GM12878 (cell line): ENCODE measurements around the gene FGGY. TPM values are rescaled to one million over a fixed set of nuclear protein-coding genes. Genes with fewer than 3 reads are reported as not detected.

ENCODE experiments used
- ATAC-seq: fragments of 200-7000 bp; cut with Tn5 transposase; 3 replicates; pipeline ENCODE4 v1.9.1; 2020; ENCODE audit warnings: mild to moderate bottlenecking, moderate library complexity
- BruUV-seq: library from RNA; stranded (reverse); fragments of 400-500 nt; replicated peaks from 2 replicates; lab custom pipeline; 2021; lab: Mats Ljungman, UMichigan
- CTCF ChIA-PET: fragments of 300-600 bp; sonication (Branson Sonifier 250); formaldehyde crosslinking; extraction: SDS; loops from one replicate; lab custom pipeline; 2021; ENCODE audit warnings: inconsistent platforms; lab: Yijun Ruan, JAX
- POLR2A ChIA-PET: fragments of 350-600 bp; formaldehyde crosslinking; extraction: SDS; loops from one replicate; lab custom pipeline; 2021; ENCODE audit warnings: inconsistent platforms; lab: Charles Lee
- RAD21 ChIA-PET: fragments of 300-600 bp; sonication (Branson Sonifier 250); formaldehyde crosslinking; loops from one replicate; lab custom pipeline; 2023; ENCODE audit warnings: antibody characterized with exemption; ENCODE audit not compliant: unreplicated experiment; lab: Charles Lee
- SMC1A ChIA-PET: fragments of 300-600 bp; sonication (Branson Sonifier 250); formaldehyde crosslinking; loops from one replicate; lab custom pipeline; 2023; ENCODE audit not compliant: unreplicated experiment, uncharacterized antibody; lab: Charles Lee
- DNase-seq: peaks from one replicate; pipeline ENCODE4 v3.0.0-alpha.2; 2011; ENCODE audit warnings: low read depth, low spot score
- FAIRE-seq: peaks from 3 replicates; lab custom pipeline; 2011; peaks lifted over from hg19 to GRCh38; lab: Jason Lieb, UNC
- H2AFZ ChIP-seq: 2 replicates; pipeline ENCODE4 v1.6.0; 2011; ENCODE audit warnings: low read depth, low read length, control low read depth; ENCODE audit not compliant: control insufficient read depth
- H3K27ac ChIP-seq: 2 replicates; pipeline ENCODE4 v1.5.1; 2011; ENCODE audit warnings: control low read depth; ENCODE audit not compliant: control insufficient read depth, insufficient read depth
- H3K27me3 ChIP-seq, 2 experiments: replicated peaks in 1 of 2; 2 replicates each; pipeline versions ENCODE4 v1.6.0 to v1.6.1; 2011; ENCODE audit warnings: low read length in 1 of 2; ENCODE audit not compliant: control insufficient read depth in 2 of 2, insufficient read depth in 2 of 2
- H3K36me3 ChIP-seq, 2 experiments: 2 replicates each; pipeline ENCODE4 v1.5.1; 2011; ENCODE audit warnings: low read length in 1 of 2; ENCODE audit not compliant: control insufficient read depth in 2 of 2, insufficient read depth in 2 of 2
- H3K4me1 ChIP-seq: 2 replicates; pipeline ENCODE4 v1.6.1; 2011; ENCODE audit warnings: mild to moderate bottlenecking, low read length, moderate library complexity, mixed read lengths; ENCODE audit not compliant: control insufficient read depth, insufficient read depth
- H3K4me2 ChIP-seq: 2 replicates; pipeline ENCODE4 v1.6.0; 2011; ENCODE audit warnings: control low read depth; ENCODE audit not compliant: control insufficient read depth, insufficient read depth
- H3K4me3 ChIP-seq: fragments of 200-600 bp; sonication (generic); 2 replicates; pipeline ENCODE4 v1.5.1; 2016
- H3K79me2 ChIP-seq: 2 replicates; pipeline ENCODE4 v1.6.0; 2011; ENCODE audit warnings: low read length; ENCODE audit not compliant: control insufficient read depth, insufficient read depth
- H3K9ac ChIP-seq: 2 replicates; pipeline ENCODE4 v1.8.0; 2011; ENCODE audit warnings: low read length, control low read depth, mixed read lengths; ENCODE audit not compliant: control insufficient read depth, insufficient read depth
- H3K9me3 ChIP-seq: replicated peaks from 3 replicates; pipeline ENCODE4 v1.5.1; 2011; ENCODE audit warnings: mild to moderate bottlenecking, low read length; ENCODE audit not compliant: control insufficient read depth, insufficient read depth
- H4K20me1 ChIP-seq: 2 replicates; pipeline ENCODE4 v1.6.0; 2011; ENCODE audit not compliant: control insufficient read depth, insufficient read depth
- BHLHE40 ChIP-seq, 2 experiments: fragments of 450-650 bp in 1 of 2; IDR thresholded peaks; 2 replicates each; pipeline ENCODE4 v1.6.1; 2011 to 2017; ENCODE audit warnings: low read depth in 2 of 2, borderline replicate concordance in 1 of 2, improper control_type of control experiment in 1 of 2, low read length in 1 of 2, mild to moderate bottlenecking in 1 of 2
- CBX5 ChIP-seq: sonication (generic); IDR thresholded peaks from 2 replicates; pipeline ENCODE4 v1.6.1; 2016; ENCODE audit warnings: low read depth, moderate library complexity, mild to moderate bottlenecking, inconsistent platforms
- IRF4 ChIP-seq: IDR thresholded peaks from 2 replicates; pipeline ENCODE4 v1.6.1; 2011; ENCODE audit warnings: low read depth, low read length
- POLR2A ChIP-seq: IDR thresholded peaks from 2 replicates; pipeline ENCODE4 v1.6.1; 2011; ENCODE audit warnings: low read depth, mild to moderate bottlenecking, low read length
- POLR2AphosphoS5 ChIP-seq: IDR thresholded peaks from 2 replicates; pipeline ENCODE4 v1.6.1; 2011; ENCODE audit warnings: mild to moderate bottlenecking, low read length, inconsistent platforms
- REST ChIP-seq: IDR thresholded peaks from 2 replicates; pipeline ENCODE4 v1.6.1; 2012; ENCODE audit warnings: mild to moderate bottlenecking, low read depth, low read length
- RFX5 ChIP-seq: IDR thresholded peaks from 2 replicates; pipeline ENCODE4 v1.6.1; 2011; ENCODE audit warnings: low read depth, low read length, improper control_type of control experiment
- SREBF1 ChIP-seq: IDR thresholded peaks from 2 replicates; pipeline ENCODE4 v1.6.1; 2012; ENCODE audit warnings: mild to moderate bottlenecking, low read length
- STAT3 ChIP-seq: IDR thresholded peaks from 2 replicates; pipeline ENCODE4 v1.6.1; 2011; ENCODE audit warnings: low read depth, low read length, improper control_type of control experiment
- TCF3 ChIP-seq: IDR thresholded peaks from 2 replicates; pipeline ENCODE4 v1.6.1; 2012; ENCODE audit warnings: low read depth, mild to moderate bottlenecking, low read length, borderline replicate concordance; ENCODE audit not compliant: insufficient read depth
- TCF7 ChIP-seq: IDR thresholded peaks from 2 replicates; pipeline ENCODE4 v1.6.1; 2014; ENCODE audit warnings: antibody characterized with exemption, borderline replicate concordance
- WRNIP1 ChIP-seq: IDR thresholded peaks from 2 replicates; pipeline ENCODE4 v1.6.1; 2011; ENCODE audit warnings: low read depth, low read length, improper control_type of control experiment, borderline replicate concordance
- ZNF207 ChIP-seq: fragments of 450-650 bp; IDR thresholded peaks from 2 replicates; pipeline ENCODE4 v1.6.1; 2014; ENCODE audit warnings: antibody characterized with exemption, mild to moderate bottlenecking, borderline replicate concordance
- ZNF622 ChIP-seq: fragments of 450-650 bp; IDR thresholded peaks from 2 replicates; pipeline ENCODE4 v1.6.1; 2017; ENCODE audit warnings: mild to moderate bottlenecking, inconsistent platforms
- in situ Hi-C: fragments of 300-500 bp; cut with MboI; formaldehyde crosslinking; loops from 9 replicates; pipeline ENCODE4 v1.14.3; 2018; ENCODE audit warnings: mixed read lengths
- intact Hi-C: fragments of 100-400 bp; cut with micrococcal nuclease; formaldehyde crosslinking; loops from one replicate; pipeline ENCODE4 v1.14.2; 2022; ENCODE audit not compliant: unreplicated experiment
- polyA plus RNA-seq, 11 experiments: library from polyadenylated mRNA; depleted of rRNA in 4 of 11; unstranded in 6 of 11; stranded (reverse) in 5 of 11; fragments of >200 nt; fragmentation: Nextera tagmentation in 4 of 11; fragmentation: Illumina TruSeq in 1 of 11; extraction: Ambion mirVana in 4 of 11; extraction: Trizol in 1 of 11; gene quantifications; 1 replicate in 1 of 11; 2 replicates in 10 of 11; pipeline versions ENCODE4 v1.2.1 to v1.2.3, GENCODE V29; 2011 to 2016; ENCODE audit warnings: inconsistent platforms in 2 of 11, missing spikeins in 2 of 11, low read depth in 1 of 11
- total RNA-seq, 4 experiments: library from RNA; depleted of rRNA in 3 of 4; stranded (reverse); fragments of >200 nt in 3 of 4; fragmentation: Illumina TruSeq in 1 of 4; extraction: Trizol in 1 of 4; gene quantifications; 2 replicates each; pipeline versions ENCODE4 v1.2.1 to v1.2.3, GENCODE V29; 2013 to 2021
- TF ChIP-seq, protein P1 (sequence below): IDR thresholded peaks from 2 replicates; pipeline ENCODE4 v1.6.1; 2012; ENCODE audit warnings: improper control_type of control experiment, low read depth, low read length; ENCODE audit not compliant: insufficient replicate concordance
- TF ChIP-seq, protein P2 (sequence below): IDR thresholded peaks from 2 replicates; pipeline ENCODE4 v1.6.1; 2011; ENCODE audit warnings: borderline replicate concordance, low read depth, mild to moderate bottlenecking, moderate library complexity, low read length; ENCODE audit not compliant: insufficient read depth, poor library complexity, severe bottlenecking

FGGY gene
- total and polyA plus RNA-seq, 10 of the 15 experiments (the other 5 are each of a cell fraction or from before 2014, with no cell fraction given): 6.2 to 11.9 (median 7.5) TPM

- H3K27me3 ChIP-seq: no peaks in the 10 kb centered on the region
- intact Hi-C loops: no loop called here
- H3K79me2 ChIP-seq: no peaks in the 10 kb centered on the region
- H3K4me1 ChIP-seq: no peaks in the 10 kb centered on the region
- no peak overlapping the region for H3K4me2 ChIP-seq
- POLR2A ChIA-PET: no interaction called here
- no peak for TF ChIP-seq POLR2AphosphoS5
- TF ChIP-seq SREBF1: no peak
- TF ChIP-seq POLR2A: no peak
- TF ChIP-seq TCF3: no peak
- no peak for TF ChIP-seq TCF7
- TF ChIP-seq STAT3: no peak
- TF ChIP-seq BHLHE40 (IDR thresholded peaks at IDR 0.05; ENCODE audit: borderline replicate concordance in 1 of 2, low read depth in 2 of 2, low read length in 1 of 2): no peak
- TF ChIP-seq CBX5: no peak
- TF ChIP-seq ZNF622: no peak
- TF ChIP-seq REST: no peak
- TF ChIP-seq, protein P1, sequence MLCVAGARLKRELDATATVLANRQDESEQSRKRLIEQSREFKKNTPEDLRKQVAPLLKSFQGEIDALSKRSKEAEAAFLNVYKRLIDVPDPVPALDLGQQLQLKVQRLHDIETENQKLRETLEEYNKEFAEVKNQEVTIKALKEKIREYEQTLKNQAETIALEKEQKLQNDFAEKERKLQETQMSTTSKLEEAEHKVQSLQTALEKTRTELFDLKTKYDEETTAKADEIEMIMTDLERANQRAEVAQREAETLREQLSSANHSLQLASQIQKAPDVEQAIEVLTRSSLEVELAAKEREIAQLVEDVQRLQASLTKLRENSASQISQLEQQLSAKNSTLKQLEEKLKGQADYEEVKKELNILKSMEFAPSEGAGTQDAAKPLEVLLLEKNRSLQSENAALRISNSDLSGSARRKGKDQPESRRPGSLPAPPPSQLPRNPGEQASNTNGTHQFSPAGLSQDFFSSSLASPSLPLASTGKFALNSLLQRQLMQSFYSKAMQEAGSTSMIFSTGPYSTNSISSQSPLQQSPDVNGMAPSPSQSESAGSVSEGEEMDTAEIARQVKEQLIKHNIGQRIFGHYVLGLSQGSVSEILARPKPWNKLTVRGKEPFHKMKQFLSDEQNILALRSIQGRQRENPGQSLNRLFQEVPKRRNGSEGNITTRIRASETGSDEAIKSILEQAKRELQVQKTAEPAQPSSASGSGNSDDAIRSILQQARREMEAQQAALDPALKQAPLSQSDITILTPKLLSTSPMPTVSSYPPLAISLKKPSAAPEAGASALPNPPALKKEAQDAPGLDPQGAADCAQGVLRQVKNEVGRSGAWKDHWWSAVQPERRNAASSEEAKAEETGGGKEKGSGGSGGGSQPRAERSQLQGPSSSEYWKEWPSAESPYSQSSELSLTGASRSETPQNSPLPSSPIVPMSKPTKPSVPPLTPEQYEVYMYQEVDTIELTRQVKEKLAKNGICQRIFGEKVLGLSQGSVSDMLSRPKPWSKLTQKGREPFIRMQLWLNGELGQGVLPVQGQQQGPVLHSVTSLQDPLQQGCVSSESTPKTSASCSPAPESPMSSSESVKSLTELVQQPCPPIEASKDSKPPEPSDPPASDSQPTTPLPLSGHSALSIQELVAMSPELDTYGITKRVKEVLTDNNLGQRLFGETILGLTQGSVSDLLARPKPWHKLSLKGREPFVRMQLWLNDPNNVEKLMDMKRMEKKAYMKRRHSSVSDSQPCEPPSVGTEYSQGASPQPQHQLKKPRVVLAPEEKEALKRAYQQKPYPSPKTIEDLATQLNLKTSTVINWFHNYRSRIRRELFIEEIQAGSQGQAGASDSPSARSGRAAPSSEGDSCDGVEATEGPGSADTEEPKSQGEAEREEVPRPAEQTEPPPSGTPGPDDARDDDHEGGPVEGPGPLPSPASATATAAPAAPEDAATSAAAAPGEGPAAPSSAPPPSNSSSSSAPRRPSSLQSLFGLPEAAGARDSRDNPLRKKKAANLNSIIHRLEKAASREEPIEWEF: no peak
- TF ChIP-seq, protein P2, sequence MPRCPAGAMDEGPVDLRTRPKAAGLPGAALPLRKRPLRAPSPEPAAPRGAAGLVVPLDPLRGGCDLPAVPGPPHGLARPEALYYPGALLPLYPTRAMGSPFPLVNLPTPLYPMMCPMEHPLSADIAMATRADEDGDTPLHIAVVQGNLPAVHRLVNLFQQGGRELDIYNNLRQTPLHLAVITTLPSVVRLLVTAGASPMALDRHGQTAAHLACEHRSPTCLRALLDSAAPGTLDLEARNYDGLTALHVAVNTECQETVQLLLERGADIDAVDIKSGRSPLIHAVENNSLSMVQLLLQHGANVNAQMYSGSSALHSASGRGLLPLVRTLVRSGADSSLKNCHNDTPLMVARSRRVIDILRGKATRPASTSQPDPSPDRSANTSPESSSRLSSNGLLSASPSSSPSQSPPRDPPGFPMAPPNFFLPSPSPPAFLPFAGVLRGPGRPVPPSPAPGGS: no peak
- no peak for TF ChIP-seq IRF4
- no peak for TF ChIP-seq ZNF207
- no peak for TF ChIP-seq WRNIP1
- TF ChIP-seq RFX5: no peak
- TF ChIP-seq, all 136 proteins: peak for 0
- H3K27ac ChIP-seq: no peak overlapping the region
- no peak for DNase-seq
- in situ Hi-C loops: loop anchor here (25.0 kb wide), 1 partner anchor 969 kb away; no protein-coding TSS in a partner anchor
- CTCF ChIA-PET: interaction anchor here (1.0 kb wide), 1 partner anchor 53 kb away, joined by 4 read pairs; no protein-coding TSS in a partner anchor
- SMC1A ChIA-PET: interaction anchor here (0.8 to 1.9 kb wide), 4 partner anchors 42 to 918 kb away, joined by 3 to 7 read pairs (median 3); no protein-coding TSS in a partner anchor
- H4K20me1 ChIP-seq: no peaks in the 10 kb centered on the region
- FAIRE-seq: no peak
- RAD21 ChIA-PET: interaction anchor here (1.3 to 1.6 kb wide), 3 partner anchors 11 to 241 kb away, joined by 3 to 8 read pairs (median 3); no protein-coding TSS in a partner anchor
- H3K4me3 ChIP-seq: no peak overlapping the region
- ATAC-seq: no peak
- no peak overlapping the region for H2AFZ ChIP-seq
- no peaks in the 10 kb centered on the region for H3K9me3 ChIP-seq
- no peak overlapping the region for H3K9ac ChIP-seq
- BruUV-seq: no TSS peak
- H3K36me3 ChIP-seq: no peaks in the 10 kb centered on the region
Measured at GRCh38 chr1:59706303-59706599, 409.4 kb downstream of the FGGY start.
